Gastroesophageal sphincter (tissue), 4 donors: ENCODE measurements around the gene CNIH2. TPM values are rescaled to one million over a fixed set of nuclear protein-coding genes. Genes with fewer than 3 reads are reported as not detected.

ENCODE experiments used
- ATAC-seq: fragments of 150-250 bp; one replicate; pipeline ENCODE4 v1.9.1; 2016; ENCODE audit warnings: mild to moderate bottlenecking, moderate library complexity
- H3K27ac ChIP-seq, 4 donors: fragments of 200-600 bp; sonication (generic) in 3 of 4; 1 replicate in 3 of 4; 2 replicates in 1 of 4; pipeline ENCODE4 v1.5.1; 2016 to 2019
- H3K27me3 ChIP-seq: fragments of 200-600 bp; sonication (generic); one replicate; pipeline ENCODE4 v1.5.1; 2019
- H3K36me3 ChIP-seq, 2 donors: fragments of 200-600 bp; sonication (generic); one replicate each; pipeline ENCODE4 v1.5.1; 2019; ENCODE audit warnings: control low read depth in 1 of 2
- H3K4me1 ChIP-seq, 3 donors: fragments of 200-600 bp; sonication (generic); 1 replicate in 2 of 3; 2 replicates in 1 of 3; pipeline ENCODE4 v1.5.1; 2016 to 2019; ENCODE audit warnings: control low read depth in 2 of 3
- H3K4me3 ChIP-seq, 2 donors: fragments of 200-600 bp; sonication (generic); one replicate each; pipeline ENCODE4 v1.5.1; 2019; ENCODE audit warnings: mild to moderate bottlenecking in 1 of 2, moderate library complexity in 1 of 2
- H3K9me3 ChIP-seq, 3 donors: fragments of 200-600 bp; sonication (generic); one replicate each; pipeline ENCODE4 v1.5.1; 2017 to 2019; ENCODE audit warnings: control low read depth in 2 of 3
- CTCF ChIP-seq, 4 experiments: fragments of 200-600 bp in 2 of 4; fragments of 450-650 bp in 2 of 4; sonication (generic) in 1 of 4; IDR thresholded peaks; one replicate each; pipeline ENCODE4 v1.5.1; 2017 to 2019; ENCODE audit warnings: antibody characterized with exemption in 4 of 4, mild to moderate bottlenecking in 2 of 4, moderate library complexity in 2 of 4
- EP300 ChIP-seq: sonication (generic); formaldehyde crosslinking; IDR thresholded peaks from one replicate; pipeline ENCODE4 v1.6.1; 2017; ENCODE audit warnings: antibody characterized with exemption, mild to moderate bottlenecking
- POLR2A ChIP-seq, 2 donors: fragments of 450-650 bp; IDR thresholded peaks; one replicate each; pipeline ENCODE4 v1.6.1; 2017; ENCODE audit warnings: antibody characterized with exemption in 2 of 2, mild to moderate bottlenecking in 2 of 2, moderate library complexity in 1 of 2
- POLR2AphosphoS5 ChIP-seq: sonication (generic); formaldehyde crosslinking; IDR thresholded peaks from one replicate; pipeline ENCODE4 v1.6.1; 2017; ENCODE audit warnings: antibody characterized with exemption
- WGBS, 2 donors: methylation state at CpG; one replicate each; pipeline ENCODE4 v1.1.5; 2018; ENCODE audit warnings: low coverage in 1 of 2; 5-methylcytosine and 5-hydroxymethylcytosine counted together
- total RNA-seq, 4 donors: library from RNA; depleted of rRNA; stranded (reverse); fragments of >200 nt; gene quantifications; one replicate each; pipeline ENCODE4 v1.1.0, GENCODE V29; 2016

Gene CNIH2
- total RNA-seq, 4 donors from 2014 or later: 1.1 TPM; not detected in 3

DNA sequence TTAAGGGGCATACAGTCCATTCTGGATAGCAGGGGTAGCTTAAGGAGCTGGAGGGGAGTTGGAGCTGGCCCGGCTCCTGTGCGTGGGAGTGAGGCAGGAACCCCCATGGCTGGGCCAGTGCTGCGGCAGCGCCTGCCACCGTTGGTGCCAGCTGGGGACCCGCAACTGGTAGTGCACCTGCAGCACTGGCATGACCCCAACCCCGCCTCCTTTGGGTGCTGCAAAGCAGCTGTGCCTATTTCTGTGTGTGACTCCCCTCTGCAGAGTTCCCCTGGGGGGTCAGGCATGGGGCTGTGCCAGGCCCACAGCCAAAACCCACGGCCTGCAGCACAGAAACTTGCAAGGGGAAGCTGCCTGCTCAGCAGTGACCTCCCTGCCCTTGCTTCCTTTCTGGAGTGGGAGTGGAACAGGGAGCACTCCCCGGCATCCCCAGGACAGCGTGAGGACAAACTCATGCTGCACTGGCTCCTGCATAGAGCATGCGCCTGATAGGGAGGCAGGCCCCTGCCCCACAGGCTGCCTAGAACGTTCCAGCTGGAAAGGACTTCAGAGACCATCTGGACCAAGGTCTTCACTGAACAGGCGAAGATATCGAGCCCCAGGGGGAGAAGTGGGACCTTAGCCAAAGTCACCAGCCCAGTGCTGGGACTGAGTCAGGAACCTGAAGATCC lies 35.7 kb upstream of the CNIH2 start:
- peaks cover 0 to 89% of the 10 kb centered on the region in 2 donors for H3K36me3 ChIP-seq
- H3K4me3 ChIP-seq: no peak overlapping the region
- no peaks in the 10 kb centered on the region for H3K4me1 ChIP-seq
- no peak for TF ChIP-seq EP300
- no peak for TF ChIP-seq POLR2AphosphoS5
- TF ChIP-seq POLR2A (IDR thresholded peaks at IDR 0.05): no peak
- TF ChIP-seq CTCF (IDR thresholded peaks at IDR 0.05): no peak
- H3K27ac ChIP-seq: no peak overlapping the region
- no peaks in the 10 kb centered on the region for H3K9me3 ChIP-seq
- WGBS, 2 donors: no CpG with 5 or more reads among the region's 14 CpGs
- H3K27me3 ChIP-seq: no peaks in the 10 kb centered on the region
- no peak for ATAC-seq

DNA sequence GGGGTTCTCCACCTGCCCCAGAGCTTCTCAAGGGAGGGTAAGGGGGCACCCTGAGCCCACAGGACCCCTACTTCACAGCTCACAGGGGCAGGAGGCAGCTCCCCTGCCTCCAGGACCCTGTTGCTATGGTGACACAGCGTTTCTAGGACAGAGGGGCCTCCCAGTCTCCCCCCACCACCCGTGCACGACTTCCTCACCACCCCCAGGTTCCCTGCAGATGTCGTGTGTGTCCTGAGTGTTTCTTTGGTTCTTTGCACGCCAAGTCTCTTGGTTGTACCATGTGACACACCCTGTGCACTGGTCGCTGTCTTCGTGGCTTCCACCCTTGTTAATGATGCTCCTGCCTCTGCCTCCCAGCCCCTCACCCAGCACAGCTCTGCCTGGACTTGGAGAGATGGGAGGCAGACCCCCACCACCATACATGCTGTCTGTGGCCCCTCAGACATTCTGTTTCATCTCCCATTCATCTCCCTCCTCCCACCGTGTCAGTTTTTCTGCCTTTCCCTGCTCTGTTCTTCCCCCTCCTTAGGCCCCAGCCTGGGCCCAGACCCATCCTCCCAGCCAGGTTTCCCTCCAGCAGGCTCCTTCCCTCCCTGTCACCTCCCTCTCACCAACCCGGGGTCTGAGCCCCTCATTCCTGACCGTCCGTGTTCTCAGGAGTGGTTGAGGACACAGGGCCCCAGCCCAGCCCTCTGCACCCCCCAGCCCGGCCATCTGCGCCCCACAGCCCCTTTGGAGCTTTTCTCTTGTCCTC lies 34.0 kb upstream of the CNIH2 start:
- Histone ChIP-seq H3K27me3 (no peaks in the 10 kb centered on the region), H3K4me1 (no peaks in the 10 kb centered on the region), H3K27ac (no peak overlapping the region), H3K9me3 (no peaks in the 10 kb centered on the region), H3K4me3 (no peak overlapping the region), H3K36me3 (peaks cover 0 to 76% of the 10 kb centered on the region in 2 donors)
- ATAC-seq: no peak
- WGBS, 2 donors: 72 to 83% methylated on average over 6 to 8 of the region's 13 CpGs
- no peak for TF ChIP-seq POLR2A (IDR thresholded peaks at IDR 0.05)
- no peak for TF ChIP-seq EP300
- TF ChIP-seq POLR2AphosphoS5: no peak
- TF ChIP-seq CTCF (IDR thresholded peaks at IDR 0.05): no peak

DNA sequence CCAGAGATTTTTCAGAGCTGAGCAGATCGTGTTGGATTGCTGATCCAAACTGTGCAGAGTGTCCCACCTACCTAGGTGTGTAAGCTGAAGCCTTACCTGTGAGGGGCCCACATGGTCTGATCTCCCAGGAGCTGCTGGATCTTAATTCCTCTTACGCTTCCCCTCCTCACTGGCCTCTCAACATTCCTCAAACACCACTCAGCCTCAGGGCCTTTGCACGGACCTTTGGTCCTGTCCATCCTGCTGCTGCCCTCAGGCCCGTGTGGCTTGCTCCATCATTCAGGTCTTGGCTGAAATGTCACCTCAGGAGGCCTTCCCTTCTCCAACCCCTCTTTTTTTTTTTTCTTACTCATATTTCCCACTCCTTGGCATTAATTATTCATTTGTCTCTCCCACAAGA lies 30.7 kb upstream of the CNIH2 start:
- Histone ChIP-seq H3K4me1 (no peaks in the 10 kb centered on the region), H3K4me3 (no peak overlapping the region), H3K9me3 (no peaks in the 10 kb centered on the region), H3K27ac (no peak overlapping the region), H3K27me3 (no peaks in the 10 kb centered on the region), H3K36me3 (peaks cover 0 to 60% of the 10 kb centered on the region in 2 donors)
- 64 to 79% methylated on average over 3 to 4 of the region's 4 CpGs for WGBS, 2 donors
- TF ChIP-seq CTCF (IDR thresholded peaks at IDR 0.05): no peak
- no peak for TF ChIP-seq POLR2A (IDR thresholded peaks at IDR 0.05)
- TF ChIP-seq EP300: no peak
- no peak for TF ChIP-seq POLR2AphosphoS5
- no peak for ATAC-seq

DNA sequence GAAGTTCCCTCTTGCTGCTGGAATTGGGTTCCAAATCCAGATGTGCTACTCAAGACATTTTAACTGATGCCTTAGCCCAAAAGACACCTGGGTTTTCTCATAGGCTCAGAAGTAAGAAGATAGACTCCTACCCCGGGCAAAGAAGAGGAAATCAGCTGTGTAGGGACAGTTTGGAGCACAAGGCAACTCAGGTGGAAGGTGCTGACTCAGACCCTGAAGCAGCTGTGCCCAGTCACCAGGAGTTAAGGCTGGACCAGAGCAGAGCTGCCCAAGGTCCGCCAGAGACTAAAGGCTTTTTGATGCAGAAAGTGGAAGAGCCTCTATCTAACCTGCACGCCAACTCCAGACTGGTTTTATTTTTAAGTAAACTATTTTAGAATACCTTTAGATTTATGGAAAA lies 30.2 kb upstream of the CNIH2 start:
- TF ChIP-seq CTCF (IDR thresholded peaks at IDR 0.05) (no peak), EP300 (no peak), POLR2AphosphoS5 (no peak), POLR2A (IDR thresholded peaks at IDR 0.05) (no peak)
- Histone ChIP-seq H3K27ac (no peak overlapping the region), H3K36me3 (peaks cover 0 to 55% of the 10 kb centered on the region in 2 donors), H3K4me3 (no peak overlapping the region), H3K4me1 (no peaks in the 10 kb centered on the region), H3K27me3 (no peaks in the 10 kb centered on the region), H3K9me3 (no peaks in the 10 kb centered on the region)
- 91% methylated on average over 2 of the region's 3 CpGs; no CpG with 5 or more reads in 1 of the 2 donors for WGBS, 2 donors
- ATAC-seq: no peak

DNA sequence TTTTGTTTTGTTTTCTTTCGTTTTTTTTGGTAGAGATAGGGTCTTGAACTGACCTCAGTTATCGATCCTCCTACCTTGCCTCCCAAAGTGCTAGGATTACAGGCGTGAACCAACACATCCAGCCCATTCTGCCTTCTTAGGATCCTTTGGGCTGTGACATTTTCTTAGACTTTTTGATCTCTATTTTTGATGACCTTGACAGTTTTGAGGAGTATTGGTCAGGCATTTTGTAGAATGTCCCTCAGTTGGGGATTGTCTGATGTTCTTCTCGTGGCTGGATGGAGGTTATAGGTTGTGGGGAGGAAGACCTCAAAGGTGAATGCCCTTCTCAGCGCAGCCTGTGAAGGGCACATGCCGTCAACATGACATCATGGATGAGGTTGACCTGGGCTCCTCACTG lies 29.1 kb upstream of the CNIH2 start:
- TF ChIP-seq POLR2AphosphoS5: no peak
- no peak for TF ChIP-seq CTCF (IDR thresholded peaks at IDR 0.05)
- TF ChIP-seq POLR2A (IDR thresholded peaks at IDR 0.05): no peak
- TF ChIP-seq EP300: no peak
- Histone ChIP-seq H3K9me3 (no peaks in the 10 kb centered on the region), H3K36me3 (peaks cover 0 to 44% of the 10 kb centered on the region in 2 donors), H3K27me3 (no peaks in the 10 kb centered on the region), H3K4me3 (no peak overlapping the region), H3K27ac (no peak overlapping the region), H3K4me1 (no peaks in the 10 kb centered on the region)
- ATAC-seq: no peak
- WGBS, 2 donors: 94 to 96% methylated on average over 3 to 4 of the region's 6 CpGs
